ENCODE measurements around the gene EXOSC1. TPM values are rescaled to one million over a fixed set of nuclear protein-coding genes. Genes with fewer than 3 reads are reported as not detected.

EXOSC1 gene
- total and polyA plus RNA-seq, 2 of the 13 experiments (the other 11 are each of a cell fraction or from before 2014, with no cell fraction given): 36.3 to 39.9 TPM

GRCh38 chr10:97482381-97482780 lies 36.6 kb upstream of the EXOSC1 start:
- H3K4me3 ChIP-seq (replicated peaks in 1 of 3; ENCODE audit: insufficient read depth in 1 of 3, low read depth in 2 of 3, low read length in 3 of 3): no peak overlapping the region
- intact Hi-C loops (cut with micrococcal nuclease; ENCODE audit: unreplicated experiment): no loop called here
- no peaks in the 10 kb centered on the region for H3K27me3 ChIP-seq (ENCODE audit: control insufficient read depth in 1 of 2, insufficient read depth in 2 of 2, low read length in 2 of 2)
- no peak overlapping the region for H2AFZ ChIP-seq (ENCODE audit: low read length)
- TF ChIP-seq SKIL (CRISPR knock-in tag; IDR thresholded peaks at IDR 0.05; ENCODE audit: borderline replicate concordance): no peak
- no peak for TF ChIP-seq ZNF607 (CRISPR knock-in tag; IDR thresholded peaks at IDR 0.05; ENCODE audit: borderline replicate concordance)
- TF ChIP-seq RORA (CRISPR knock-in tag; IDR thresholded peaks at IDR 0.05): no peak
- TF ChIP-seq ZNF740 (CRISPR knock-in tag; IDR thresholded peaks at IDR 0.05): no peak
- TF ChIP-seq GTF2F1 (IDR thresholded peaks at IDR 0.05; ENCODE audit: low read length): no peak
- TF ChIP-seq ZNF180 (CRISPR knock-in tag; IDR thresholded peaks at IDR 0.05; ENCODE audit: borderline replicate concordance, low read depth): no peak
- TF ChIP-seq MYC (CRISPR knock-in tag; IDR thresholded peaks at IDR 0.05; ENCODE audit: borderline replicate concordance): no peak
- TF ChIP-seq TCF7L2 (IDR thresholded peaks at IDR 0.05; ENCODE audit: low read depth, low read length): no peak
- TF ChIP-seq HDAC6 (IDR thresholded peaks at IDR 0.05; ENCODE audit: low read depth, low read length): no peak
- no TSS peak for BruUV-seq (replicated peaks)
- ATAC-seq (no peak), FAIRE-seq (no peak), DNase-seq (ENCODE audit: low spot score) (no peak)
- in situ Hi-C loops (cut with HindIII; ENCODE audit: extremely low pct_ligation_motif_present, low pct_unique_long_range_greater_than_20kb): no loop called here
- H3K4me1 ChIP-seq (ENCODE audit: insufficient read depth, low read length): peaks cover 22% of the 10 kb centered on the region
- H3K36me3 ChIP-seq (replicated peaks in 1 of 2; ENCODE audit: control insufficient read depth in 1 of 2, insufficient read depth in 2 of 2, low read length in 2 of 2): peaks cover 17 to 61% of the 10 kb centered on the region in 2 experiments
- 90% methylated on average over 1 of the region's 1 CpG for WGBS (ENCODE audit: low lambda C conversion rate)
- no peaks in the 10 kb centered on the region for H3K9me3 ChIP-seq (ENCODE audit: low read length)
- H3K4me2 ChIP-seq (ENCODE audit: low read depth, low read length): no peak overlapping the region
- H3K27ac ChIP-seq (ENCODE audit: extremely low read length, insufficient read depth, low read length): no peak overlapping the region
- no peak overlapping the region for H3K9ac ChIP-seq (ENCODE audit: insufficient read depth, low read depth, low read length)
- H4K20me1 ChIP-seq (ENCODE audit: insufficient read depth, low read length): no peaks in the 10 kb centered on the region
- peaks cover 26% of the 10 kb centered on the region for H3K79me2 ChIP-seq (ENCODE audit: insufficient read depth, low read length)
- POLR2A ChIA-PET: no interaction called here
- CTCF ChIA-PET (ENCODE audit: low intra/inter-chr PET ratio, low total read pairs): no interaction called here

All from HepG2 (cell line).